Neuronal stem cell (in vitro differentiated cells): ENCODE data around the gene CDC25B.
A peak's percentile ranks its signal among the peaks of the same experiment; 100 is the strongest.

Experiments
- DNase-seq: peaks from one replicate; pipeline ENCODE4 v3.0.0-alpha.2; 2013; ENCODE audit warnings: low spot score
- H2AFZ ChIP-seq: one replicate; pipeline ENCODE4 v1.6.1; 2013; ENCODE audit warnings: mild to moderate bottlenecking, low read length, inconsistent platforms
- H2AK5ac ChIP-seq: 2 replicates; pipeline ENCODE4 v1.6.1; 2013; ENCODE audit warnings: low read depth, mild to moderate bottlenecking, inconsistent platforms, low read length, moderate library complexity, mixed read lengths
- H2BK120ac ChIP-seq: 2 replicates; pipeline ENCODE4 v1.6.1; 2013; ENCODE audit warnings: low read depth, mild to moderate bottlenecking, inconsistent platforms, low read length, moderate library complexity, mixed read lengths
- H2BK12ac ChIP-seq: one replicate; pipeline ENCODE4 v1.6.1; 2013; ENCODE audit warnings: low read length, inconsistent platforms
- H2BK15ac ChIP-seq: 2 replicates; pipeline ENCODE4 v1.6.1; 2013; ENCODE audit warnings: mild to moderate bottlenecking, low read length, inconsistent platforms, mixed read lengths
- H2BK5ac ChIP-seq: one replicate; pipeline ENCODE4 v1.6.1; 2013; ENCODE audit warnings: inconsistent platforms, mild to moderate bottlenecking, low read length, moderate library complexity
- H3K14ac ChIP-seq: one replicate; pipeline ENCODE4 v1.6.1; 2013; ENCODE audit warnings: low read length, inconsistent platforms
- H3K18ac ChIP-seq: 2 replicates; pipeline ENCODE4 v1.6.1; 2013; ENCODE audit warnings: low read length, inconsistent platforms
- H3K23ac ChIP-seq: 2 replicates; pipeline ENCODE4 v1.6.1; 2013; ENCODE audit warnings: low read depth, mild to moderate bottlenecking, mixed read lengths, low read length, inconsistent platforms; ENCODE audit not compliant: poor library complexity
- H3K27ac ChIP-seq: replicated peaks from 3 replicates; pipeline ENCODE4 v1.5.1; 2013; ENCODE audit warnings: low read length, inconsistent platforms
- H3K27me3 ChIP-seq, 3 experiments: 2 replicates each; pipeline ENCODE4 v1.6.1; 2013; ENCODE audit warnings: low read length in 3 of 3, mild to moderate bottlenecking in 2 of 3, inconsistent platforms in 1 of 3, low read depth in 1 of 3, mixed read lengths in 1 of 3, moderate library complexity in 1 of 3; ENCODE audit not compliant: control insufficient read depth in 3 of 3, insufficient read depth in 3 of 3
- H3K36me3 ChIP-seq, 2 donors: replicated peaks in 1 of 2; 2 replicates each; pipeline ENCODE4 v1.6.1; 2013; ENCODE audit warnings: low read length in 2 of 2; ENCODE audit not compliant: control insufficient read depth in 2 of 2, insufficient read depth in 2 of 2
- H3K4ac ChIP-seq: 2 replicates; pipeline ENCODE4 v1.6.1; 2013; ENCODE audit warnings: inconsistent platforms, mild to moderate bottlenecking, low read length, moderate library complexity
- H3K4me1 ChIP-seq, 2 donors: 1 replicate in 1 of 2; 2 replicates in 1 of 2; pipeline ENCODE4 v1.6.1; 2013; ENCODE audit warnings: low read length in 2 of 2, low read depth in 1 of 2; ENCODE audit not compliant: control insufficient read depth in 2 of 2, insufficient read depth in 1 of 2
- H3K4me2 ChIP-seq: one replicate; pipeline ENCODE4 v1.6.1; 2013; ENCODE audit warnings: mild to moderate bottlenecking, low read length, inconsistent platforms; ENCODE audit not compliant: insufficient read depth, poor library complexity, severe bottlenecking
- H3K4me3 ChIP-seq, 2 donors: 2 replicates each; pipeline ENCODE4 v1.5.1; 2013; ENCODE audit warnings: low read length in 2 of 2, mild to moderate bottlenecking in 2 of 2, inconsistent platforms in 1 of 2, moderate library complexity in 1 of 2
- H3K79me1 ChIP-seq: one replicate; pipeline ENCODE4 v1.6.1; 2013; ENCODE audit warnings: low read depth, mild to moderate bottlenecking, inconsistent platforms, low read length, moderate library complexity
- H3K9ac ChIP-seq: one replicate; pipeline ENCODE4 v1.6.1; 2013; ENCODE audit warnings: mild to moderate bottlenecking, low read depth, low read length, inconsistent platforms; ENCODE audit not compliant: poor library complexity
- H3K9me3 ChIP-seq, 2 donors: replicated peaks in 1 of 2; 2 replicates each; pipeline versions ENCODE3 to v1.6.1; 2013; ENCODE audit warnings: low read length in 2 of 2, mild to moderate bottlenecking in 2 of 2, inconsistent platforms in 1 of 2, low read depth in 1 of 2, mixed read lengths in 1 of 2, moderate library complexity in 1 of 2; ENCODE audit not compliant: control insufficient read depth in 2 of 2, insufficient read depth in 1 of 2
- H4K8ac ChIP-seq: one replicate; pipeline ENCODE4 v1.6.1; 2013; ENCODE audit warnings: low read depth, mild to moderate bottlenecking, inconsistent platforms, low read length, moderate library complexity
- H4K91ac ChIP-seq: one replicate; pipeline ENCODE4 v1.6.1; 2013; ENCODE audit warnings: low read length, low read depth, mild to moderate bottlenecking, inconsistent platforms; ENCODE audit not compliant: poor library complexity
- WGBS, 2 donors: extraction: QIAGEN DNeasy Blood & Tissue Kit; methylation state at CpG; one replicate each; pipeline ENCODE4 v1.1.7; 2013; ENCODE audit warnings: missing lambda C conversion rate in 2 of 2, mixed read lengths in 1 of 2; ENCODE audit not compliant: insufficient read length in 2 of 2, insufficient replicate concordance in 1 of 2; ENCODE audit errors: extremely low coverage in 2 of 2; 5-methylcytosine and 5-hydroxymethylcytosine counted together

CDC25B gene

DNA sequence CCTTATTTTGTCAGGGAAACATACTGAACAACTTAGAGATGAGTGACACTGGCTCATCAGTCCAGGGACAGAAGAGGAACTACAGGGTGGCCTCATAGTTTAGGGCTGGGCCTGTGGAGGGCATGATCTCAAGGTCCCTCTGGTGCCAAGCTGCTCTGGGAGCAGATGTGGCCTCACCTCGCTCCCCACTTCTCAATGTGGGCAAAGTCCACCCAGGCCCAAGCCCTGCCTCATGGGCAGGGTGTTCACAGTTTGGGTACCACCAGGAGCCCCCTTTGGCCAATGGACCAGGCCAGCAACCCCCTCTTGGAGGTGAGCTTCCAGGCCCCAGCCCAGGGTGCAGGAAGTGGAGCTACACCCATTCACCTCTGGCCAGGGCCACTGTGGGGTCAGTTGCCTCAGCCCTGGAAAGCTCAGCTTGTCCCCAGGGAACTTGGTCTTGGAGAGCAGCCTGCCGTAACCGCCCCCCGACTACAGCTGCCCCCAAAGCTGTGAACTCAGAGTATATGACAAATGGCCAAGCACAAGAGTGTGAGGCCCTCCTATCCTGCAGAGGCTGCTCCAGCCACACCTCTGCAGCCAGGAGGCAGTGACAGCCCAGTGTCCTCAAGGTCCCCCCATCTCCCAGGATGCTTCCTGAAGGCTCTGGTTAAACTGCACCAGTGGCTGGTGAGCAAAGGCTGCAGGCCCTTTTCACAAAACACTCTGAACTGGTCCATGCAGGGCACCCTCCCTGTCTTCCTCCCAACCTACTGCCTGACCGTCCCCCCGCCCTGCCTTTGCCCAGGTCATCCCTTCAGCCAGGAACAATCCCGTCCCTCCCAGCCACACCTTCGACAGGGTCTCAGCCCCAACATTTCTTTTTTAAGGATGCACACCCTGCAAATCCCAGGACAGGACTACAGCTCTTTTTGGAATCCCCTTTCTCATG lies 32.2 kb upstream of the CDC25B start:
- no peak overlapping the region for H2AK5ac ChIP-seq
- H3K79me1 ChIP-seq, result peaks cover 28% of the 10 kb centered on the region
- H3K9ac ChIP-seq, result no peak overlapping the region
- H3K14ac ChIP-seq, result peak overlapping the region; percentile 82
- peak overlapping the region; percentile 27 for H3K18ac ChIP-seq
- no peak for DNase-seq
- peaks cover 19 to 33% of the 10 kb centered on the region in 2 donors for H3K4me1 ChIP-seq
- H3K9me3 ChIP-seq, result no peaks in the 10 kb centered on the region
- no CpG with 5 or more reads among the region's 8 CpGs for WGBS, 2 donors
- H2AFZ ChIP-seq, result no peak overlapping the region
- H2BK12ac ChIP-seq, result no peak overlapping the region
- no peak overlapping the region for H2BK15ac ChIP-seq
- no peak overlapping the region for H3K4me3 ChIP-seq
- H3K36me3 ChIP-seq, result peaks cover 0 to 10% of the 10 kb centered on the region in 2 donors
- no peak overlapping the region for H3K4me2 ChIP-seq
- peak overlapping the region; percentile 39 for H2BK5ac ChIP-seq
- H4K8ac ChIP-seq, result no peak overlapping the region
- H3K4ac ChIP-seq, result no peak overlapping the region
- no peak overlapping the region for H4K91ac ChIP-seq
- no peak overlapping the region for H2BK120ac ChIP-seq
- H3K27me3 ChIP-seq, result no peaks in the 10 kb centered on the region
- H3K23ac ChIP-seq, result peak overlapping the region; percentile 48
- H3K27ac ChIP-seq, result no peak overlapping the region

GRCh38 chr20:3764659-3765058 lies 31.5 kb upstream of the CDC25B start:
- Histone ChIP-seq H3K4me2 (no peak overlapping the region), H2BK12ac (peak overlapping the region; percentile 10), H3K4ac (no peak overlapping the region), H3K9ac (peak overlapping the region; percentile 77), H3K36me3 (peaks cover 0 to 8% of the 10 kb centered on the region in 2 donors), H3K14ac (no peak overlapping the region), H2BK15ac (no peak overlapping the region), H2BK5ac (no peak overlapping the region), H3K27me3 (no peaks in the 10 kb centered on the region), H2BK120ac (no peak overlapping the region), H3K79me1 (peaks cover 28% of the 10 kb centered on the region), H4K91ac (no peak overlapping the region), H2AK5ac (peak overlapping the region; percentile 84), H3K4me3 (no peak overlapping the region), H3K23ac (peak overlapping the region; percentile 73), H3K9me3 (no peaks in the 10 kb centered on the region), H3K27ac (no peak overlapping the region), H2AFZ (no peak overlapping the region), H4K8ac (no peak overlapping the region), H3K18ac (no peak overlapping the region), H3K4me1 (peaks cover 21 to 28% of the 10 kb centered on the region in 2 donors)
- no CpG with 5 or more reads among the region's 3 CpGs for WGBS, 2 donors
- DNase-seq, result no peak

GRCh38 chr20:3765171-3765882 lies 30.8 kb upstream of the CDC25B start:
- Histone ChIP-seq H3K14ac (no peak overlapping the region), H3K18ac (no peak overlapping the region), H3K4me3 (no peak overlapping the region), H3K9ac (no peak overlapping the region), H3K9me3 (no peaks in the 10 kb centered on the region), H4K91ac (no peak overlapping the region), H2AFZ (no peak overlapping the region), H3K36me3 (peaks cover 0 to 8% of the 10 kb centered on the region in 2 donors), H3K4me2 (no peak overlapping the region), H2BK120ac (no peak overlapping the region), H3K27ac (no peak overlapping the region), H2BK12ac (no peak overlapping the region), H2AK5ac (peak overlapping the region; percentile 84), H2BK15ac (no peak overlapping the region), H2BK5ac (no peak overlapping the region), H3K27me3 (no peaks in the 10 kb centered on the region), H3K4me1 (peaks cover 21% of the 10 kb centered on the region in 2 donors), H3K79me1 (peaks cover 28% of the 10 kb centered on the region), H3K4ac (no peak overlapping the region), H3K23ac (peak overlapping the region; percentile 73), H4K8ac (no peak overlapping the region)
- no peak for DNase-seq
- no CpG with 5 or more reads among the region's 3 CpGs for WGBS, 2 donors
